Midbrain (tissue), 1 donor: ENCODE measurements around the gene PAN3.
"Not testable (repeated sequence)": the region's sequence is repeated elsewhere in the genome, so short reads cannot be mapped to it uniquely, and the experiment has no call there.

Source experiments
- DNase-seq: peaks from one replicate; lab custom pipeline; 2025; lab: John Stamatoyannopoulos, UW

The PAN3 gene

DNA sequence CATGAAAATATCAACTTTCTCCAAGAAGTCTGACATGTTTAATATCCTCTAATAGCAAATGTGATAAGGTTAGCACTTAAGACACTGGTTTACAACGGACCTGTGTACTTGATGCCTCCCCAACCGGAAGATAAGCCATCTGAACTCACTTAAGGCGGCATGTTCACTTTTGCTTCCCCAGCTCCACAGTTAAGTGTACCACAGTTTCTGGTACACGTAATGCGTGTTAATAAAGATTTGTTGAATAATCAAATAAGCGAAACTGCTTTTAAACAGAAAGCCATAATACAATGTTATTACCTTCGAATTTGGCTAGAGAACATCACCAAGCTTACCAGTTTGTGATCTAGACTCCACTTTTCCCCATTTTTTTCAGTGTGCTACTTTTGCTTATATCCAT is 1.4 kb upstream of the PAN3 start:
- no peak for DNase-seq

DNA sequence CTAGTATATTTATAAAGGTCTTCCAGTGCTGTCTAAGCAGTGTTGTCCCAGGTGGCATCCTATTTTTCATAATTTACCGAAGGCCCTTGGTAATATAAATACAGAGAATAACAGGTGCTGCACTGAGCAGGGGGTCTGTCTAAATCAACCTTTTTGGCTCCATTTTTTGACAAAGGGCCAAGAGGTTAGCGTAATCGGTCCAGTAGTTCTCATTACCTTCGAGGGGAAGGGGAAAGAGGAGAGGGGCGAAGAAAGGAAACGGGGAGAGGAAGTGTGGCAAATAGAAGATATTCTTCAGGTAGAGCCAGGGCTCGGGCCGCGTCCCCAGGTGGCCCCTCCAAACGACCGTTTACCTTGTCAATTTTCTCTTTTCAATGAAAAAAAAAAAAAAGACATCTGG is 749 bp upstream of the PAN3 start:
- DNase-seq, result peak; percentile 40

DNA sequence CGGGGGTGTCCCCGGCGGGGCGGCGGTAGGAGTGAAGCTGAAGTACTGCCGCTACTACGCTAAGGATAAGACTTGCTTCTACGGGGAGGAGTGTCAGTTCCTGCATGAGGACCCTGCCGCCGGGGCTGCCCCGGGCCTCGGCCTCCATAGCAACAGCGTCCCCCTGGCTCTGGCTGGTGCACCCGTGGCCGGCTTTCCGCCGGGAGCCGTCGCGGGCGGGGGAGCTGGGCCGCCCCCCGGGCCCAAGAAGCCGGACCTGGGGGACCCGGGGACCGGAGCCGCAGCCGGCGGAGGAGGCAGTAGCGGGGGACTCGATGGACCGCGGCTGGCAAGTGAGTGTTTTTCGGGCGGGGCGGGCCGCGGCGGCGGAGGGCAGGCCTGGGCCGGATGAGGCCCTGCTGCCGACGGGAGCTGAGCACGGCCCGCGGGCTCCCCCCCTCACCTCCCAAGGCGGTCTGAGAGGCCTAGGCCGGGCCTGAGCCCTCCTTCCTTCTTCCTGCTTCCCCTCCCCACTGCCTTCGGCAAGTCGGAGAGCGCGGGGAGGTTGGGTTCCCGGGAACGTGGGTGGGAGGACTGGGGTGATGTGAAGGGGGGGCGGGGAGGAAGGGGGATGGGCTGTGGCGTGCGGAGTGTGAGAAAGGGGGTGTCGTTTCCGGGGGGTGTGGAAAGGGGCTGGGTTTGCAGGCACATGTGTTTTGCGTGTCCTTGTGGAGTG is 568 bp downstream of the PAN3 start:
- DNase-seq, result peak; percentile 62

DNA sequence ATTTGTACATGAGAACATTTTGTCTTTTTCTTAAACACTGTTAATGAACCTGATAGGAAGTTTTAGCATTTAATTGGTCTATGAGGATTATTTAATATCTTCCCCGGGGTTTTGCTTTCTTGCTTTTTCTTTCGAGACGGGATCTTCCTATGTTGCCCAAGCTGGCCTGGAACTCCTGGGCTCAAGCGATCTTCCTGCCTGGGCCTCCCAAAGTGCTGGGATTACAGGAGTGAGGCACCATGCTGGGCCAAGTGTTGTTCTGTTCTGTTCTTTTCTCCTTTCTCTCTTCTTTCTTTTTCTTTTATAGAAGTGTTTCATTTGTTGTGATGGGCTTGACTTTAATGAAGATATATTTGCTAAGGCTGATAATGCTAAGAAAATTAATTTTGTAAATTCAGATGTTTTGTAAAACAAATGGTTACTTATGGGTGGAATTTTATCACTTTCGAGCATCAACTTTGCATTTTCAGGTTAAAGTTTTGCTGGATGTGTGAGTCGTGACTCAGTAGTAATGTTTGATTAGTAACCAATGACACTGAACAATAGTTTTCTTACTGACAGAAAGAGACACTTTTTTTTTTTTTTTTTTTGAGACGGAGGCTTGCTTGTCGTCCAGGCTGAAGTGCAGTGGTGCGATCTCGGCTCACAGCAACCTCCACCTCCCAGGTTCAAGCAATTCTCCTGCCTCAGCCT is 2.2 kb downstream of the PAN3 start:
- DNase-seq, result no peak

DNA sequence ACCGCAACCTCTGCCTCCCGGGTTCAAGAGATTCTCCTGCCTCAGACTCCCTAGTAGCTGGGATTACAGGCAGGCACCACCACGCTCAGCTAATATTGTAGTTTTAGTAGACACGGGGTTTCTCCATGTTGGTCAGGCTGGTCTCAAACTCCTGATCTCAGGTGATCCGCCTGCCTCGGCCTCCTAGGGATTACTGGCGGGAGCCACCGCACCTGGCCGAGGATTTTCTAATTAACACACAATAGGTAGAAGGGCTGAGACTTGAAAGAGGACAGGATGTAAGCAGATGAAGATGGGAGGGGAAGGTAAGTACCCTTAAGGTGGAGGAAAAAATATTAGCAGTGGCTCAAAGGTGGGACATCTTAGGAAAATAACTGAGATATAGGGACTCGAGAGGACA is 3.2 kb downstream of the PAN3 start:
- DNase-seq, result not testable (repeated sequence)

DNA sequence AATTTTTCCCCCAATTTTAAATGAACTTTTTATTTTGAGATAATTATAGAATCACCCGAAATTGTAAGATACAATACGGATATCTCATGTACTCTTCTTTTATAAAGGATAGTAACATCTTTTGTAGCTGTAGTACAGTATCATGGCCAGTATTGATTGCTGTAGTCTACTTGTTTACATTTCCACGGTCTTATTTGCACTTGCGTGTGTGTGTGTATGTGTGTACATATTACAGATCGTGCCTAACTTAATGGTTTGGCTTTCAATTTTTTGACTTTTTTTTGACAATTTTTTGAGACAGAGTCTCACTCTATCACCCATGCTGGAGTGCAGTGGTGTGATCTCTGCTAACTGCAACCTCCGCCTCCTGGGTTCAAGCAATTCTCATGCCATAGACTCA is 6.7 kb downstream of the PAN3 start:
- DNase-seq, result no peak

DNA sequence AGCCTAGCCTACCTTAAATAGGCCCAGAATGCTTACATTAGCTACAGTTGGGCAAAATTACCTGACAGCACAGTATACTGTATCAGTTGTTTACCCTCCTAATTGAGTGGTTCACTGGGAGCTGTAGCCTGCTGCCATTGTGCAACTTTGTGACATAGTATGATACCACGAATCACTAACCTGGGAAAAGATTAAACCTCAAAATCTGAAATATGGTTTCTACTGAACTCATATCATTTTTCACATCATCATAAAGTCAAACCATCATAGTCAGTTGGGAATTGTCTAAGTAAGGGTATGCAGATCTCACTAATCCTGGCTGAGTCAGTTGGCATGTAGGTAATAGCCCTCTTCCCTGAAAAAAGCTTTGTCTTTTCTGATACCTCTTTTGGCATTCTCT is 9.2 kb downstream of the PAN3 start:
- DNase-seq, result no peak

DNA sequence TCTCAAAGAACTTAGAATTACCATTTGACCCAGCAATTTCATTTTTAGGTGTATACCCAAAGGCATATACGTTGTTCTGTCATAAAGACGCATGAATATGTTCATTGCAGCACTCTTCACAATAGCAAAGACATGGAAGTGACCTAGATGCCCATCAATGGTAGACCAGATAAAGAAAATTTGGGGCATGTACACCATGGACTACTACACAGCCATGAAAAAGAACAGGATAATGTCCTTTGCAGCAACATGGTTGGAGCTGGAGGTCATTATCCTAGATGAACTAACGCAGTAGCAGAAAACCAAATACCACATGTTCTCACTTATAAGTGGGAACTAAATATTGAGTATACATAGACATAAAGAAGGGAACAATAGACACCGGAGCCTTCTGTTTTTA is 20.7 kb downstream of the PAN3 start:
- no peak for DNase-seq

DNA sequence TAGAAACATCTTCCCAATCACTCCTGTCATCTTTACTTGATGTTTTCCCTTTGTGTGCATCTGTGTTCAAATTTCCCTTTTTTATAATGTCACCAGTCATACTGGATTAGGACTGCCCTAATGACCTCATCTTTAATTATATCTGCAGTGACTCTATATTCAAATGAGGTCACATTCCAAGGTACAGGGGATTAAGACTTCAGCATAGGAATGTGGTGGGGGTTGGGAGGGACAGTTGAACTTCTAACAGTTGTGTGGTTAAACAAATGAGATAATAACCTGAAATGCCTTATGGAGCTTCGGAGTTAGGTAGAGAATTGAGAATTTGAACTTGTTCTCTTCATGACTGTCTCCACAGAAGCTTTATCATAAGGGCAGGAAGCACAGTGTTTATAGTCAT is 23.0 kb downstream of the PAN3 start:
- no peak for DNase-seq

DNA sequence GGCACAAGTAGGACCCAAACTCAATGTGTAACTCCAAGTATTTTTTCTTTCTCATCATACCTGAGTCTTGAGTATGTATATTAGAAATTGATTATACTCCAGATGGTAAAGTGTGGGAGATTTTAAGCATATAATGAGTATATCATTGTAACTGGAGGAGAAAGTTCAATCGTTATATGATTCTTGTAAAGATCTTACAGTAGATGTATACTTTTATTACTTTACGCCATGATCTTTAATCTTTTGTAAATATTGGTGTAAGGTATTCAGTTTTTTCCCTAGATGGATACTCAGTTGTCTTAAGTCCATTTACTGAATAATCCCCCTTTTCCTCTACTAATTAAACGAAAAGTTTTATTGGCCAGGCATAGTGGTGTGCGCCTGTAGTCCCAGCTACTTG is 25.2 kb downstream of the PAN3 start:
- no peak for DNase-seq

DNA sequence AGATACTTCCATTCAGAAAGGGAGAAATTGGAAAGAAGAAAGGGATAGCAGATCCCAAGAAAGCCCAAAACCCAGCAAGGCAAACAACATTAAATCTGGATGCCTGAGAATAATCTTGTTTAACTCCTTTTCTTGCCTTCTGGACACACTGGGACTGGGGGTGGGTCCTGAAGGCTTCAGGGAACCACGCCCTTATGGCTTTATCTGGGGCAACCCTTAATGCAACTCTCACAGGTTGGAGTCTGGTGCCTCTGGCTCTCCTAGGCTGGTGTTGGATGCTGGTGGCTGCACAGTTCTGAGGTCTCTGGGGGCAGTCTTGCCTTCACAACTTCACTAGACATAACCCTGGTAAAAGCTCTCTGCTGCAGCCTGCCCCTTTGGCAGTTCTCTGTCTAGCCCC is 27.9 kb downstream of the PAN3 start:
- no peak for DNase-seq

DNA sequence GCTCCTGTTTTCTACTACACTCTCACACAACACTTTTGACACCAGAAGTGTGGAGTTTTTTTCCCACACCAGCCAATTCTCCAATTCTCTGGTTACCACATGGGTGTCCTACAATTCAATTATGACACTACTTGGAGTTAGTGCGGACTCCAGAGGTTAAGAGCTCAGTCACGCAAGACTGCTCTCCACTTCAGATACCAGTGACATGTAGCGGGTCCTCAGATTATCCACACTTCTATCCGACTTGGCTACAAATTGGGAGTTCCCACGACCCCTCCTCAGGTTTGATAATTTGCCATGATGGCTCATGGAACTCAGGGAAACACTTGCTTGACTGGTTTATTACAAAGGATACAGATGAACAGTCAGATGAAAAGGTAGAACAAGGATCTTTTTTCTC is 32.9 kb downstream of the PAN3 start:
- DNase-seq, result no peak

DNA sequence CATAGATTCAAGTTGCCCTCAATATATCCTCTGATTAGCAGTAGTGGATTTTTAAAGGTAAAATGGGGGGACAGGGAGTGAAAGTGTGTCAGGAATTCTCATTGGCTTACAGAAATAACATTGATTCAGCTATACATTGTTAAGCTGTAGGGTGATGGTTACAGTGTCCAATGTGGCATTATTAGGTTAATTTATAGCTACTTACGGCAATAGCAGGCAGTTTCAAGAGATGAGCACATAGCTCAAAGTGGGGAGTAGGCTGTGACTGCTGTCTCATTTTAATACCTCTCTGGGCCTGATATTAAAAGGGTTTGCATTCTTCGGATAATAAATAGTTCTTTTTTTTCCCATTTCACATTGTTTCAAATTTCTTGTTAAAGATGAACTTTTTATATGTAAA is 34.6 kb downstream of the PAN3 start:
- no peak for DNase-seq

DNA sequence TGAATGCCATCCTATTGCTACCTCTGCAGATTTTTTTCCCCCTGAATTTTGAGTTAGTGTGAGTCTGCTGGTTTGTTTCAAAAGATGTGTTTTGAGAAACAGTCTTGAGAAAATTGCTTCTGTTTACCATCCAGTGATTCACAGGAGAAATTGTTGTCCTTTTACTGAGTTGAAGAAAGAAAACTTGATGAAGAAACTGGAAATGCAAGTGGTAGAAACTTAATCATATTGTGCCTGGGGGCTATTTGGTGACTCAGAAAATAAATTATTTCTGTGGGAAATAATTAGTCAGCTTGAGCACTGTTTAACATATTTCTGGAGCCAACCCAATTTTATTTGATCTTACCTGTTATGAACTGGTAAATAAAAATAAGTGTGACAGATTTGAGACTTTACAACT is 35.4 kb downstream of the PAN3 start:
- no peak for DNase-seq

DNA sequence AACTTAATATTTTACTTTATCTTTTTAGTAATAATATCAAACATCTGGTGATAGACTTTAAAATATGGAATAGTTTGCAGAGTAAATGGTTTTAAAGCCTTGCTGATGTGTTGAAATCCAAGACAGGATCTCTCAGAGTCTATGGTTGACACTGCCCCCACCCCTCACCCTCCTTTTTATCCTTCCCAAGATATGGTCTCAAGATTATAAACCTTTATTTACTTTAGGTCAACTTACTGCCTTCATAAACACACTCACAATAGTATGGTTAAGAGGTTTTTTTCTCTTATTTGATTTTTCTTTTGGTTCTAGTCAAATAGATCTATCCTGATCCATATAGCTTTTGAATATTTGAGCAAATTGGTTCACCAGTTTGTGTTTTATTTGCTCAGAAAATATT is 39.0 kb downstream of the PAN3 start:
- DNase-seq, result no peak

DNA sequence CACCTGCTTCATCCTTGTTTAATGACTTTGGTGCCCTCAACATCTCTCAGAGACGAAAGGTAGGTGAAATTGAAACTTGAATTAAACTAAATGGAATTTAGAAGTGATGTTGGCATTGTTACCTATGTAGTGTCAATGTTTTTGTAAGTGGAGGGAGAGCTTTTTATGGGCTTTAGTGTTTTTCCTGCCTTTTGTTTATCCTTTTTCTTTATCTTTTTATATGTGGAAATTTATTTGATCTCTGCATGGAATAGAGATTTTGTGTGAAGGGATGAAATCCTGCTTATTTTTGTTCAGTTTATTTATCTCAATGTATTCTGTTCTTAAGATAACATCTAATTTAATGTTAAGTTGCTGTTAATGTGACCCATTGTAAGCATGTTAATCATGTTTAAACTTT is 39.5 kb downstream of the PAN3 start:
- DNase-seq, result no peak

DNA sequence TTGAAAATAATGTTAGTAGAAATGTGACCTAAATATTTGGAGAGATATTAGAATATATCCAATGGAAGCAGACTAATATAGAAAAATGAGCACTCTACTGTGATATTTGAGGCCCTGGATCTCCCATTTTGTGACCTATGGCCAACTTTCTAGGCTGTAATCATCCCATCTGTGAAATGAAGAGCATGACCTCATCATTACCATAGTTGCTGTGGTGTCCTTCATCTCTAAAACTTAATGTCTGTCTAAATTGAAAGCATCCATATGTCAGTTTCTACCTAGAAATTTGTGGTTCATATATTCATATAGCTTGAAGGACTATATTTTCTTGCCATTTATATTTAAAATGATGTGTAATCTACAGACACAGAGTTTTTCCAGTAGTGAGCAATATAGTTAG is 41.6 kb downstream of the PAN3 start:
- no peak for DNase-seq

DNA sequence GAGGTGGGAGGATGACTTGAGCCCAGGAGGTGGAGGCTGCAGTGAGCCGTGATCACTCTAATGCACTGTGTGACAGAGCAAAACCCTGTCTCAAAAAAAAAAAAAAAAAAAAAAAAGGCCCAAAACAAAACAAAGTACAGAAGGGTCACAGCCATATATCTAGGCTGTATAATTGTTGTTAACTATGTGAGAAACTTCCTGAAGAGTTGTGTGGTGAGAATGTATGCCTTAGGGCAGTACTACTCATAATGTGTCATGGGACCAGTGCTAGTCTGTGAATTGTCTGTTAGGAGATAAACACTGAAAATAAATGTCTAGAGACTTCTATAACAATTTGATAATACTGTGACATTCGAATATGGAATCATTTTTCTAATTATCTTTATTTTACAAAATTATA is 43.1 kb downstream of the PAN3 start:
- DNase-seq, result no peak

DNA sequence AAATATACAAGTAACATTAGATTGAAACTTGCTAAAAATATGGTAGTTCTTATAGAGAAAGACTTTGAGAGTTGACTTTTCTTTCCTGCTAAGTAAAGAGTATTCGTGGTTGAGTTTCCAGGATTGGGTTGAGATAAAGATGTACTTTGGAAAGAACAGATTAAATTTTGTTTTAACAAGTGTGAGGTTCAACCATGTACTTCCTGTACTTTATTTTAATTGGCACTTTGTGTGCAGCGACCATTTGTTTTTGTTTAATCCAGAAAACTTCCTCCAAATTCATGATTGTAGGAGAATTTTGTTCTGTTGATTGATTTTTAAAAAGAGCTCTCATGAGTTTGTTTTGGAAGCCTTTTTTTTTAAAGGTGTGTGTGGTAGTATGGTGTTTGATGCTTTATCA is 46.9 kb downstream of the PAN3 start:
- no peak for DNase-seq

DNA sequence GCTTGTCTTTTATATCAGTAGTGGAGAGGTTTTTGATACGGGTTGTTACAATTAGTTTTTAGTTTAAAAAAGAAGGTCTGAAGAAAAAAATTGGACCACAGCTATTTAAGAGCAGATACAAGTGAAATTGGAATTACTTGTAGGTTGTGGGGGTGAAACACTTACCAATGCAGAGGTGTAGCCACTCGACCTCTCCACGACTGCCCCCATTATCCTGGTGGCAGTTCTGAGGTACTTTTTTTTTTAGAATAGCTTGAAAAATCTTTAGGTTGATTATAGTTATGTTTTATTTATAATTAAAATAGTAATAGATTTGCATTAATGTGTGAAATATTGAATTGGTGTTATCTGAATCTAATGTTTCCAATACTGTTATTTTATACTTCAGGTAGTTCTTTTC is 60.7 kb downstream of the PAN3 start:
- no peak for DNase-seq

DNA sequence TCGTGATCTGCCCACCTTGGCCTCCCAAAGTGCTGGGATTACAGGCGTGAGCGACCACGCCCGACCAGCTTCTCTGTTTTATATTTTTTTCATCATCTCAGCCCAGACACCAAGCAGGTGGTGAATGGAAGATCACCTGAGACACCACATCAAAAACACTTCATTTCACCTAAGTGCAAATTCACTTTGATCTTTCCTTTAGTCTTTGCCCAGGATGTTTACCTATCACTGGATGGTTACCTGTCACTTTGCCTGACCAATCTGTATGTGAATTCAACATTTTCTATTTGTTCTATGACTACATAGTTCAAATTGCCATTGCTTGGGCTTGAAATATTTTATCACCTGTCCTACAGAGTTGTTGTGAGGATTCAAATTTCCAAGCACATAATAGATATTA is 65.7 kb downstream of the PAN3 start:
- DNase-seq, result no peak

DNA sequence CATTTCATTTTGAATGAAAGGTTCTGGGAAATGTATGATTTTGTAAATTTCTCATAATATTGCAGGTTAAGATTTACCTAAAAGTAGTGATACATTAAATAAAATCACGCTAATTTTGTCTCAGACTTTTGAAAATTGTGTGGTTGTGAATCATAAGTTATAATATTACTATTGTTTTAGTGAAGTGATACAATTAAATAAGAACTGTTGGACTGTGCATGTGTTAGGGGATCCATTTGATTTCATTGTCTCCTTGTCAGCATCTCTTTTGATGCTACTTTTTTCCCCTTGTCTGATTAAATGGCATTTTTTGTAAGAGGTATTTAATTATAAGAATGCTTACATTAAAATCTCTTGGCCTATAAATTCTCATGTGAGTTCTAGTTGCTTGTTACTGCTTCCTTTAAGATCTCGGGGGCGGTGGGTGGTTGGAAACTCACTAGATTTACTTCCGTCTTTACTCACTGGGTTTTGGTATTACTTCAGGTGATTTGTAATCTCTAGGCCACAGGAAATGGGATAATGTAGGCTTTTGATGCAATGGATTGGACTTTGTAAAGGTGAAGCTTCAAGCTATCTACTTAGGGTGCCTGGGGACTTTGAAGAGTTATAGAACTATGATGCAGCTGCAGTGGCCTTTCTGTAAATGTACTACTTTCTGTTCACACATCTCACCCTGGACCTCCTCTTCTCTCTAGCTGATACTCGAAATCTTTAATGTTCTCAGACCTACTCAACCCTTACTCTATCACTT is 66.5 kb downstream of the PAN3 start:
- DNase-seq, result no peak

DNA sequence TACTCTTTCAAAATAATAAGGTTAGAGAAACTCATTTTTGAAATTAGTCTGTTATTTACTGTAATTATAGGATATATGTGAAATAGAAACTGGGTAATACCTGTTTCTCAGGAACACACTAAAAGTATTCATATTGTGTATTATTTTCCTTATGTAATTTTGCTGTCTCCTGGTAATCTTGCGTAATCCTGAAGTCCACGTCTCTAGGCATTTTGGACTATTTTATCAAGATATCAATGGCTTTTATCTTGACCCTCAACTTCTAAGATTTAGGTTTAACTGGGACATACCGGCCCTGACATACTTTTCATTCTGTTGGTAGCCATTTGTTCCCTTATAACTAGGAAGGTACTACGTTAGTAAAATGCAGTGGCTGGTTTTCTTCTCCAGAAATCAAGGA is 80.3 kb downstream of the PAN3 start:
- DNase-seq, result no peak
